ENCODE results near the gene CKAP2L.
A peak's percentile ranks its signal among the peaks of the same experiment; 100 is the strongest.

Gene CKAP2L

DNA sequence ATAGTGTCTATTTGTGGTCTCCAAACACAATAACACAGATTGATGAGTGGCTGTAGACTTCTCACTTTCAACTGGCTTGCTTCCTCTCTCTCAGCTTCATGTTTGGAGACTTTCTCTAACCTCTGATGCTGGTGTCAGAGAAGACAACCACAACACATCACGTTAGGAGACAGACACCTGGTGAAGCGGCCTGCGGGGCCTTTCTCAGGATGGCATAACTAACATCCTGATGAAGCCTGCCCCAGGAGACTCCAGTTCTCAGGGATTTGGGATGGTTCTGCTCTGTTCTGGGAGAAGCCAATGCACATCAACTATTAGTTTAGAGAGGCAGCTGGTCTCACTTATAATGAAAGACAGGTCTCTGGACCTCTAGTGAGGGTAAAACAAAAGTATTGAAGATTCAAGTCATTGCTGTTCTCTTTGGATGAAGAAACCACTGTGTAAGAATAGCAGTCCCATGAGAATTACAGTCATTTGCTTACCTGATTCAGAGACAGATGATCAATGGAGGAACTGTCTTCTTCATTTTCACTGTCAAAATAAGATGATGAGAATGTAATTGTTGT lies 17.9 kb upstream of the CKAP2L start:
- Histone ChIP-seq H3K27me3 (ENCODE audit: control insufficient read depth in 2 of 2, insufficient read depth in 2 of 2, low read length in 2 of 2) (no peaks in the 10 kb centered on the region), H3K4me3 (ENCODE audit: low read length in 2 of 2) (no peak overlapping the region)

DNA sequence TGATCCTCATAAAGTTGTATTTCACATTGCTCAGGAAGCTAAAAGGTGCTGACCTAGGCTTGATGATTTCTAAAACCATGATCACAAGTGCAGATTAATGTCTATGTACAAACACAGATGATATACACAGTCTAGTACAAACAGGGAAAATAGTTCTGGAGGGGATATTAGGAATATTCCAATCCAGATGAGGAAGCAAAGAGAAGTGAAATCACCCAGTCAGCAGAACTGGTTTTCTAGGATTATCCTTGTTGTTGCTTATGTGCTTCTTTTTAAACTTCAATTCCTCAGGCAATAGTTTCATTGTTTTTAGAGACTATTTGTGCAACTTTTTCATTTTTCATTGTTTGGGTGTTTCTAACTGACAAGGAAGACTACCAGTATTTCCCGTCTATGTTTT lies 15.2 kb upstream of the CKAP2L start:
- no peaks in the 10 kb centered on the region for H3K27me3 ChIP-seq (ENCODE audit: control insufficient read depth in 2 of 2, insufficient read depth in 2 of 2, low read length in 2 of 2)
- no peak overlapping the region for H3K27ac ChIP-seq (ENCODE audit: low read depth in 2 of 2, low read length in 2 of 2)
- no peaks in the 10 kb centered on the region for H3K36me3 ChIP-seq (ENCODE audit: control insufficient read depth in 2 of 2, insufficient read depth in 2 of 2, low read length in 2 of 2)
- no peak overlapping the region for H3K4me3 ChIP-seq (ENCODE audit: low read length in 2 of 2)
- H3K9ac ChIP-seq (ENCODE audit: low read depth in 1 of 2, low read length in 2 of 2): no peak overlapping the region
- H3K9me3 ChIP-seq (ENCODE audit: control insufficient read depth in 2 of 2, low read length in 2 of 2): no peaks in the 10 kb centered on the region
- no peaks in the 10 kb centered on the region for H3K4me1 ChIP-seq (ENCODE audit: control insufficient read depth in 2 of 2, insufficient read depth in 2 of 2, low read length in 2 of 2)

More for the DNA sequence above, 17.9 kb upstream of the CKAP2L start:
- no peak overlapping the region for H3K9ac ChIP-seq (ENCODE audit: low read depth in 1 of 2, low read length in 2 of 2)
- no peaks in the 10 kb centered on the region for H3K9me3 ChIP-seq (ENCODE audit: control insufficient read depth in 2 of 2, low read length in 2 of 2)
- H3K27ac ChIP-seq (ENCODE audit: low read depth in 2 of 2, low read length in 2 of 2): no peak overlapping the region
- no peaks in the 10 kb centered on the region for H3K4me1 ChIP-seq (ENCODE audit: control insufficient read depth in 2 of 2, insufficient read depth in 2 of 2, low read length in 2 of 2)
- H3K36me3 ChIP-seq (ENCODE audit: control insufficient read depth in 2 of 2, insufficient read depth in 2 of 2, low read length in 2 of 2): no peaks in the 10 kb centered on the region

DNA sequence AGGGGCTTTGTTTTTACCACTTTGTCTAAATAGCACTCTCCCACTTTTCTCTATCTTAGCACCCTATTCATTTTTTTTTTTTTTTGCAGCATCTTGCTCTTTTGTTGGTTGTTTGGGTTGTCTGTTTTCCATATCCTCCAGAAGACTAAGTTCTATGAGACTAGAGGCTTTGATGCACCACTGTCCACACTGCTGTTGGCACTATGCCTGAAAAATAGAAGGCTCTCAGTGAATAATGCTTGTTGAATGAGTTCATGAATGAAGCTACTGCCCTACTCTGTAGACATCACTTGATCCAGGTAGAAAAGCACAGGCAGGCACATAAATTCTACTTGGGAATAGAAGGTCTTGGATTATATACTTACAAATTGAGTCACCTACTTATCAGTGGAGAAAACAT lies 12.6 kb upstream of the CKAP2L start:
- H3K4me3 ChIP-seq (ENCODE audit: low read length in 2 of 2): no peak overlapping the region
- H3K4me1 ChIP-seq (ENCODE audit: control insufficient read depth in 2 of 2, insufficient read depth in 2 of 2, low read length in 2 of 2): no peaks in the 10 kb centered on the region

DNA sequence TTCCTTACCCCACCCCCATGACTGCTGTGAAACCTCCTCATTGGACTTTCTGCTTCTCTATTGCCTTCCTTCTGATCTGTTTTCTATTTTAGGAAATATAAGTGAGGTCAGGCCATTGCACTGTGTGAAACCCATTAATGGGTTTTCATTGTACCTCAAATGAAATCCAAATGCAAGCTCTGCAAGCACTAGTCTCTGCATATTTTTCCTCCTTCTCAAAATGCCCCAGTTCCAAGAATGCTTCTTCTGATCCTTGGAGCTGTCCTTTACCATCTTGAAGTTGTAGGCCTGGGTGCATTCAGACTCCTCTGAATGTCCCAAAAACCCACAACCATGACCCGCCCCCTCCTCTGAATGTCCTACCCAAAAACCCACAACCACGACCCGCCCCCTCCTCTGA lies 11.7 kb upstream of the CKAP2L start:
- H3K4me3 ChIP-seq (ENCODE audit: low read length in 2 of 2): no peak overlapping the region
- H3K27me3 ChIP-seq (ENCODE audit: control insufficient read depth in 2 of 2, insufficient read depth in 2 of 2, low read length in 2 of 2): no peaks in the 10 kb centered on the region
- H3K27ac ChIP-seq (ENCODE audit: low read depth in 2 of 2, low read length in 2 of 2): no peak overlapping the region
- H3K4me1 ChIP-seq (ENCODE audit: control insufficient read depth in 2 of 2, insufficient read depth in 2 of 2, low read length in 2 of 2): no peaks in the 10 kb centered on the region
- H3K36me3 ChIP-seq (ENCODE audit: control insufficient read depth in 2 of 2, insufficient read depth in 2 of 2, low read length in 2 of 2): no peaks in the 10 kb centered on the region
- no peak overlapping the region for H3K9ac ChIP-seq (ENCODE audit: low read depth in 1 of 2, low read length in 2 of 2)
- no peaks in the 10 kb centered on the region for H3K9me3 ChIP-seq (ENCODE audit: control insufficient read depth in 2 of 2, low read length in 2 of 2)

More for the DNA sequence above, 12.6 kb upstream of the CKAP2L start:
- no peak overlapping the region for H3K9ac ChIP-seq (ENCODE audit: low read depth in 1 of 2, low read length in 2 of 2)
- H3K9me3 ChIP-seq (ENCODE audit: control insufficient read depth in 2 of 2, low read length in 2 of 2): no peaks in the 10 kb centered on the region
- H3K36me3 ChIP-seq (ENCODE audit: control insufficient read depth in 2 of 2, insufficient read depth in 2 of 2, low read length in 2 of 2): no peaks in the 10 kb centered on the region
- H3K27me3 ChIP-seq (ENCODE audit: control insufficient read depth in 2 of 2, insufficient read depth in 2 of 2, low read length in 2 of 2): no peaks in the 10 kb centered on the region
- no peak overlapping the region for H3K27ac ChIP-seq (ENCODE audit: low read depth in 2 of 2, low read length in 2 of 2)

DNA sequence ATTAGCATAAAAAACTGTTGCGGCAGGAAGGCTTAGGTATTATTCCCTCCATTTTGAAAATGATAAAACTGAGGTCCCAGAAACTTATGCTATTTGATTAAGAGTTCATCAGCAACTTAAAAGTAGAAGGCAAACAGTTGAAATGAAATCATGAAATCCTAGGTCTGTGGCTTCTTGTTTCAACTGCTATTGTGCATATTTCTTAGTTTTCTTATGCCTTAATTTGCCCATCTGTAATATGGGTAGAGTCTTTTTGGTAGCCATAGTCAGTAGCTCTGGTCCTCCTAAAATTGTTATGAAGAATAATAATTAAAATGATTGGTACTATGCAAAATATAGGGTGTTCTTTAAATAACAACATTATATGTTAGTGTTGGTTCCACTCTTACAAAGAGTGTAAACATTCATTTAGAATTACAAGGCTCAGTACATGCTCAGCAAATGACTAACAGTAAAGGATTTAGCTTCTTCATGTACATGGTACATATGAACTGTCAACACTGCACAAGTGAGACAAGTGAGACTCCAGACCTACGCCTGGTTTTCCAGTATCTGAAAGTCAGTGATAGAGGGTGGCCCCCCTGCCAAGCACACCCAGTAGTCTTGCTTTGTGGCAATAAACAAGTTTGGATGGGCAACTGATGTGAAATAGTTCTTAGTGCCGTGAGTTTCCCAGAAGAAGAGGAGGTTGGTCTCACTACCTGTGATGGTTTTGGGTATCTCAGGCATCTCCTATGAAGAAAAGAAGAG lies 10.3 kb upstream of the CKAP2L start:
- H3K27me3 ChIP-seq (ENCODE audit: control insufficient read depth in 2 of 2, insufficient read depth in 2 of 2, low read length in 2 of 2): no peaks in the 10 kb centered on the region
- no peak overlapping the region for H3K4me3 ChIP-seq (ENCODE audit: low read length in 2 of 2)
- H3K4me1 ChIP-seq (ENCODE audit: control insufficient read depth in 2 of 2, insufficient read depth in 2 of 2, low read length in 2 of 2): no peaks in the 10 kb centered on the region
- H3K36me3 ChIP-seq (ENCODE audit: control insufficient read depth in 2 of 2, insufficient read depth in 2 of 2, low read length in 2 of 2): no peaks in the 10 kb centered on the region
- no peaks in the 10 kb centered on the region for H3K9me3 ChIP-seq (ENCODE audit: control insufficient read depth in 2 of 2, low read length in 2 of 2)
- no peak overlapping the region for H3K27ac ChIP-seq (ENCODE audit: low read depth in 2 of 2, low read length in 2 of 2)
- H3K9ac ChIP-seq (ENCODE audit: low read depth in 1 of 2, low read length in 2 of 2): no peak overlapping the region

DNA sequence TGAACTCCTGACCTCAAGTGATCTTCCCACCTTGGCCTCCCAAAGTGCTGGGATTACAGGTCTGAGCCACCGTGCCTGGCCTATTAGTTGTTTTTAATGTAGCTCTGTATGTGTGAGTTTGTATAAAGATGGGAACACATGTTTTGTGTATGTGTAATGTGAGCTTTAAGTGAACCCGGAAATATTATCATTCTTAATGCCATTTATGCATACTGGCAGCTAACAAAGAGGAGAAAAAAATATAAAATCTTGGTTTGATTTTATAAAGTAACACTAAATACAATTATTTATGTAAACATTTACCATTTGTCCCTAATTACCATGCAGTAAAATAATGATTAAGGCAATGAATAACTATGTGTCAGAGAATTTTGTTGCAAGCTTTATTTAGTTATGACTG lies 9.1 kb upstream of the CKAP2L start:
- H3K36me3 ChIP-seq (ENCODE audit: control insufficient read depth in 2 of 2, insufficient read depth in 2 of 2, low read length in 2 of 2): no peaks in the 10 kb centered on the region
- H3K27me3 ChIP-seq (ENCODE audit: control insufficient read depth in 2 of 2, insufficient read depth in 2 of 2, low read length in 2 of 2): no peaks in the 10 kb centered on the region
- no peaks in the 10 kb centered on the region for H3K4me1 ChIP-seq (ENCODE audit: control insufficient read depth in 2 of 2, insufficient read depth in 2 of 2, low read length in 2 of 2)
- H3K27ac ChIP-seq (ENCODE audit: low read depth in 2 of 2, low read length in 2 of 2): no peak overlapping the region
- H3K9ac ChIP-seq (ENCODE audit: low read depth in 1 of 2, low read length in 2 of 2): no peak overlapping the region
- H3K4me3 ChIP-seq (ENCODE audit: low read length in 2 of 2): no peak overlapping the region
- no peaks in the 10 kb centered on the region for H3K9me3 ChIP-seq (ENCODE audit: control insufficient read depth in 2 of 2, low read length in 2 of 2)

DNA sequence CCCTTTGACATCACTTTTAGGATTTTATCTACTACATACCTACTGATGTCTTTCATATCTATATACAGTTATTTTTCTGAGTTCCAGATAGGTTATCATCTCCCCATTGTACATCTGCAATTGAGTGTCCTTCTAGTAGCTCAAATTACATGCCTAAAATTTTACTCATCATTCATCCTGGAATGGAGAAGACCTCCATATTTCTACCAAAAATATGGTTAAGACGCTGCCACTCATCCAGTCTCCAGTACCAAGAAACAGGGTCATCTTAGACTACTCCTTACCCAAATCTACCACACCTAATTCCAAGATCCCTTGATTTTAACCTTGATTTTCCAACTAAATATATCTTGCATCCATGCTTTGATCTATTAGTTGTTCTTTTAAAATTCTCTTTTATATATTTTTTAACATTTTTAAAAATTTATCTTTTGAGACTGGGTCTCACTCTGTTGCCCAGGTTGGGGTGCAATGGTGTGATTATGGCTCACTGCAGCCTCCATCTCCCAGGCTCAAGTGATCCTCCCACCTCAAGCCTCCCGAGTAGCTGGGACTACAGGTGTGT lies 8.6 kb upstream of the CKAP2L start:
- no peak overlapping the region for H3K9ac ChIP-seq (ENCODE audit: low read depth in 1 of 2, low read length in 2 of 2)

DNA sequence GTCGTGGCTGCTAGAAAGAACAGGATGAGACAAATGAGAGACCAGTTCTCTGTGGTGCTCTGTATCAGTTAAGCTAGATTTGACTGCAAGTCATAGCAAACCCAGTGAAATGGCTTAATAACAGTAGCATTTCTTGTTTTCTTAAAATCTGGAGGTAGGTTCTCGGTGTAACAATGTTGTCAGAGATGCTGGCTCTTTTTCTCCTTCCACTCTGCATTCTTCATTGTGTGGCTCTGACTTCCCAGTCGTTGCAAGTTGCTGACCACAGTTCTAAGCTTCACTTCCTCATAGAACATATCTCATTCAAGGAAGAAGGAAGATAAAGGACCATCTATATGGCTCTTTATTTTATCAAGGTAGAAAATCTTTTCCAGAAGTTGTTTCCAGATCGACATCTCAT lies 7.9 kb upstream of the CKAP2L start:
- no peak overlapping the region for H3K27ac ChIP-seq (ENCODE audit: low read depth in 2 of 2, low read length in 2 of 2)
- H3K4me1 ChIP-seq (ENCODE audit: control insufficient read depth in 2 of 2, insufficient read depth in 2 of 2, low read length in 2 of 2): peaks cover 0 to 3% of the 10 kb centered on the region in 2 donors
- no peak overlapping the region for H3K9ac ChIP-seq (ENCODE audit: low read depth in 1 of 2, low read length in 2 of 2)
- no peaks in the 10 kb centered on the region for H3K36me3 ChIP-seq (ENCODE audit: control insufficient read depth in 2 of 2, insufficient read depth in 2 of 2, low read length in 2 of 2)
- H3K9me3 ChIP-seq (ENCODE audit: control insufficient read depth in 2 of 2, low read length in 2 of 2): no peaks in the 10 kb centered on the region
- no peaks in the 10 kb centered on the region for H3K27me3 ChIP-seq (ENCODE audit: control insufficient read depth in 2 of 2, insufficient read depth in 2 of 2, low read length in 2 of 2)
- H3K4me3 ChIP-seq (ENCODE audit: low read length in 2 of 2): no peak overlapping the region

More for the DNA sequence above, 8.6 kb upstream of the CKAP2L start:
- Histone ChIP-seq H3K4me1 (ENCODE audit: control insufficient read depth in 2 of 2, insufficient read depth in 2 of 2, low read length in 2 of 2) (no peaks in the 10 kb centered on the region), H3K27ac (ENCODE audit: low read depth in 2 of 2, low read length in 2 of 2) (no peak overlapping the region), H3K9me3 (ENCODE audit: control insufficient read depth in 2 of 2, low read length in 2 of 2) (no peaks in the 10 kb centered on the region), H3K4me3 (ENCODE audit: low read length in 2 of 2) (no peak overlapping the region), H3K27me3 (ENCODE audit: control insufficient read depth in 2 of 2, insufficient read depth in 2 of 2, low read length in 2 of 2) (no peaks in the 10 kb centered on the region), H3K36me3 (ENCODE audit: control insufficient read depth in 2 of 2, insufficient read depth in 2 of 2, low read length in 2 of 2) (no peaks in the 10 kb centered on the region)

DNA sequence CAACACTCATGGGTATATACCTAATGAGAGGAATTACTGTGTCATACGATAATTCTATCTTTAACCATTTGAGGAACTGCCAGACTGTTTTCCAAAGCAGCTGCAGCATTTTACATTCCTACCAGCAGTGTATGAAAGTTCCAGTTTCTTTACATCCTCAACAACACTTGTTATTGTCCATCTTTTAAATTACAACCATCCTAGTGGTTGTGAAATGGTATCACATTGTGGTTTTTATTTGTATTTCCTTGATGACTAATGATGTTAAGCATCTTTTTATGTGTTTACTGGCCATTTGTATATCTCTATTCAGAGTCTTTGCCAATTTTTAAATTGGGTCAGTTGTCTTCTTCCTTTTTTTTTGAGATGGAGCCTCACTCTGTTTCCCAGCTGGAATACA lies 4.0 kb upstream of the CKAP2L start:
- Histone ChIP-seq H3K9me3 (ENCODE audit: control insufficient read depth in 2 of 2, low read length in 2 of 2) (no peaks in the 10 kb centered on the region), H3K4me1 (ENCODE audit: control insufficient read depth in 2 of 2, insufficient read depth in 2 of 2, low read length in 2 of 2) (peaks cover 6 to 8% of the 10 kb centered on the region in 2 donors), H3K27ac (ENCODE audit: low read depth in 2 of 2, low read length in 2 of 2) (no peak overlapping the region), H3K27me3 (ENCODE audit: control insufficient read depth in 2 of 2, insufficient read depth in 2 of 2, low read length in 2 of 2) (no peaks in the 10 kb centered on the region), H3K36me3 (ENCODE audit: control insufficient read depth in 2 of 2, insufficient read depth in 2 of 2, low read length in 2 of 2) (no peaks in the 10 kb centered on the region), H3K4me3 (ENCODE audit: low read length in 2 of 2) (no peak overlapping the region), H3K9ac (ENCODE audit: low read depth in 1 of 2, low read length in 2 of 2) (no peak overlapping the region)

DNA sequence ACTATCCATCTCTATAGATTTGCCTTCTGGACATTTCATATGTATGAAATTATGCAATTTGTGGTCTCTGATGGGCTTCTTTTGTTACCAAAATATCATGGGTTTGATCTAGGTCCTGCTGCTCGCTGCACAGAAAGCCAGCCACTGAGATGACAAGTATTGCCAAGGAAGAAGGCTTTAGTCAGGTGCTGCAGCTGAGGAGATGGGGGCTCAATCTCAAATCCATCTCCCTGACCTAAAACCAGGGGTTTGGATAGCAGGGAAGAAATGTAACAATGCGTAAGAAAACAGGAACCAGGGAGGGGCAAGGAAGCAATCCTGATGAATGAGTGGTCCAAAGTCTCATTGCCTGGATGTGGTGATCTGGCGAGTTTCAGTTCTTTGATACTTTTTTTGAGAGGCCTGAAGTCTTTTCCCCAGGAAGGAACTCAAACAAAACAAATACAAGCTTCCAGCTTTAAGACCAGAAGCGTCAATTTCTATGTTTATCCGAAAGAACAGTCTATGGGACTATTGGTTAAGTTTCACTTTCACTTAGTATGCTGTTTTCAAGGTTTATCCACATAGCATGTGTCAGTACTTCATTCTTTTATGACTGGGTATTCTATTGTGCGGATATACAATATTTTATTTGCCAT lies 3.4 kb upstream of the CKAP2L start:
- Histone ChIP-seq H3K4me3 (ENCODE audit: low read length in 2 of 2) (peak overlapping the region; percentile 12 to 32), H3K4me1 (ENCODE audit: control insufficient read depth in 2 of 2, insufficient read depth in 2 of 2, low read length in 2 of 2) (peaks cover 6 to 8% of the 10 kb centered on the region in 2 donors), H3K9me3 (ENCODE audit: control insufficient read depth in 2 of 2, low read length in 2 of 2) (no peaks in the 10 kb centered on the region), H3K27me3 (ENCODE audit: control insufficient read depth in 2 of 2, insufficient read depth in 2 of 2, low read length in 2 of 2) (no peaks in the 10 kb centered on the region), H3K27ac (ENCODE audit: low read depth in 2 of 2, low read length in 2 of 2) (no peak overlapping the region), H3K9ac (ENCODE audit: low read depth in 1 of 2, low read length in 2 of 2) (peak overlapping the region in 1 of 2 donors; percentile 48), H3K36me3 (ENCODE audit: control insufficient read depth in 2 of 2, insufficient read depth in 2 of 2, low read length in 2 of 2) (no peaks in the 10 kb centered on the region)

Measured in mucosa of rectum (tissue), 2 donors.